Astrocyte (in vitro differentiated cells and primary cell): ENCODE results near the gene BCAT1. TPM values are rescaled to one million over a fixed set of nuclear protein-coding genes. Genes with fewer than 3 reads are reported as not detected.

ENCODE experiments used
- DNase-seq: peaks from one replicate; pipeline ENCODE4 v3.0.0-alpha.2; 2010; ENCODE audit warnings: low read depth
- FAIRE-seq: peaks from 2 replicates; lab custom pipeline; 2011; peaks lifted over from hg19 to GRCh38; lab: Jason Lieb, UNC
- H2AFZ ChIP-seq: 2 replicates; pipeline ENCODE4 v1.6.0; 2012; ENCODE audit warnings: low read depth, low read length, inconsistent platforms
- H3K27ac ChIP-seq: 2 replicates; pipeline ENCODE4 v1.5.1; 2011; ENCODE audit warnings: low read depth, low read length, inconsistent platforms
- H3K27me3 ChIP-seq: 2 replicates; pipeline ENCODE4 v1.6.0; 2011; ENCODE audit warnings: low read length, inconsistent platforms; ENCODE audit not compliant: insufficient read depth
- H3K36me3 ChIP-seq: 2 replicates; pipeline ENCODE4 v1.5.1; 2011; ENCODE audit warnings: low read length, inconsistent platforms; ENCODE audit not compliant: insufficient read depth
- H3K4me1 ChIP-seq: 2 replicates; pipeline ENCODE4 v1.5.1; 2011; ENCODE audit warnings: low read length, inconsistent platforms; ENCODE audit not compliant: insufficient read depth
- H3K4me2 ChIP-seq: 2 replicates; pipeline ENCODE4 v1.6.0; 2012; ENCODE audit warnings: low read length, inconsistent platforms
- H3K4me3 ChIP-seq: 2 replicates; pipeline ENCODE4 v1.5.1; 2011; ENCODE audit warnings: low read depth, mild to moderate bottlenecking, low read length, inconsistent platforms; ENCODE audit not compliant: insufficient read depth
- H3K79me2 ChIP-seq: 2 replicates; pipeline ENCODE4 v1.6.0; 2012; ENCODE audit warnings: mild to moderate bottlenecking, low read length, inconsistent platforms; ENCODE audit not compliant: insufficient read depth
- H3K9ac ChIP-seq: 2 replicates; pipeline ENCODE4 v1.6.0; 2012; ENCODE audit warnings: mild to moderate bottlenecking, low read length, inconsistent platforms
- H3K9me3 ChIP-seq: 2 replicates; pipeline ENCODE4 v1.5.1; 2012; ENCODE audit warnings: low read depth, mild to moderate bottlenecking, low read length, inconsistent platforms; ENCODE audit not compliant: insufficient read depth
- H4K20me1 ChIP-seq: 2 replicates; pipeline ENCODE4 v1.6.0; 2012; ENCODE audit warnings: low read length, inconsistent platforms; ENCODE audit not compliant: insufficient read depth
- H3K27ac Mint-ChIP-seq: one replicate; pipeline ENCODE4 v1.8.0; 2021; ENCODE audit warnings: mild to moderate bottlenecking, mixed read lengths; ENCODE audit not compliant: unreplicated experiment
- H3K27me3 Mint-ChIP-seq: one replicate; pipeline ENCODE4 v1.8.0; 2021; ENCODE audit warnings: low read depth, mixed read lengths; ENCODE audit not compliant: unreplicated experiment
- H3K36me3 Mint-ChIP-seq: one replicate; pipeline ENCODE4 v1.8.0; 2021; ENCODE audit warnings: low read depth, mixed read lengths; ENCODE audit not compliant: unreplicated experiment
- H3K4me1 Mint-ChIP-seq: one replicate; pipeline ENCODE4 v1.8.0; 2021; ENCODE audit warnings: low read depth, mixed read lengths; ENCODE audit not compliant: unreplicated experiment
- H3K4me3 Mint-ChIP-seq: one replicate; pipeline ENCODE4 v1.8.0; 2021; ENCODE audit warnings: mild to moderate bottlenecking, moderate library complexity, mixed read lengths; ENCODE audit not compliant: unreplicated experiment
- H3K9me3 Mint-ChIP-seq: one replicate; pipeline ENCODE4 v1.8.0; 2021; ENCODE audit warnings: mild to moderate bottlenecking, mixed read lengths; ENCODE audit not compliant: unreplicated experiment
- EZH2 ChIP-seq: IDR thresholded peaks from 2 replicates; pipeline ENCODE4 v1.6.1; 2012; ENCODE audit warnings: mild to moderate bottlenecking, low read length, inconsistent platforms; ENCODE audit not compliant: insufficient read depth
- total RNA-seq: library from RNA; stranded (reverse); gene quantifications from 2 replicates; pipeline ENCODE4 v1.2.1, GENCODE V29; 2021
- TF ChIP-seq, protein P1 (sequence below): IDR thresholded peaks from 2 replicates; pipeline ENCODE4 v1.5.1; 2011; ENCODE audit warnings: low read depth, mild to moderate bottlenecking, inconsistent platforms, low read length, moderate library complexity; ENCODE audit not compliant: insufficient read depth

Gene BCAT1
- total RNA-seq, 1 donor from 2014 or later: 476 TPM

DNA sequence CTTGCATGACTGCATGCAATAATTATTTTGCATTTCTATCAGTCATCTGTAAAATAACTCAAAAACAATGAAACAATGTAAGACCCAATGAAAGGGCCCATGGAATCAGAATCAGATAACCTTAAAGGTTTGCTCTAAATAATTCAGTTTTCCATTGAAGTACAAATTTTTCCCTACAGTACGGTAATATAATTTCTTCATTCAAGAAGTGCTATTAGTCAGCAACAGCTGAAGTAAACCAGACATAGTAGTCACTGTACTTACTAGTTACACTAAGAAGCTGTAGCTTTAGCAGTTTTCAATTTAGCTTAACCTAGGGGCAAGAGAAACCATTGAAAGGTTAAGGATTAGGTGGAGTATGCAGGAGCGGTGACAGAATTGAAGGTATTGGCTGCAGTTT is 43.5 kb downstream of the BCAT1 start:
- H3K79me2 ChIP-seq: peaks cover 74% of the 10 kb centered on the region
- FAIRE-seq: no peak

DNA sequence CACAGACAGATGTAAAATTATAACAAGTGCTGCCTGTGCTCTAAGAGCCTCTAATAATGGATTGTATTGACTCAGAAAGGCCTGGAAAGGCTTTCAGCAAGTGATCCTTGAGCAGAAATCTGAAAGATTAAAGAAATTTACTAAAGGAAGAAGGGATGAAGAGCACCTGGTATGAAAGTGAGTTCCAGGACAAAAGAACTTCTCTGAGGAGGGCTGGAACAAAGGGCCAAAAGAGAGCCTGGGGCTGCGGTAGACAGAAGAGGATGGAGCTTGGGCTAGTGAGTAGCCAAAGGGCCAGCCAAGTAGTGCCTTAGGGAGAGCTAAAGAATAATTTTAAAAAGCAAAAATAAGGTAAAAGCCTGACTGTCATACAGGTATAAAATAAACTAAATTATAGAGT is 44.0 kb downstream of the BCAT1 start:
- H3K79me2 ChIP-seq: peaks cover 77% of the 10 kb centered on the region
- Mint-ChIP-seq H3K27ac (no peak overlapping the region), H3K27me3 (no peaks in the 10 kb centered on the region), H3K4me1 (peaks cover 31% of the 10 kb centered on the region), H3K36me3 (peaks cover 12% of the 10 kb centered on the region), H3K4me3 (no peak overlapping the region), H3K9me3 (no peaks in the 10 kb centered on the region)
- no peak for TF ChIP-seq EZH2
- TF ChIP-seq, protein P1, sequence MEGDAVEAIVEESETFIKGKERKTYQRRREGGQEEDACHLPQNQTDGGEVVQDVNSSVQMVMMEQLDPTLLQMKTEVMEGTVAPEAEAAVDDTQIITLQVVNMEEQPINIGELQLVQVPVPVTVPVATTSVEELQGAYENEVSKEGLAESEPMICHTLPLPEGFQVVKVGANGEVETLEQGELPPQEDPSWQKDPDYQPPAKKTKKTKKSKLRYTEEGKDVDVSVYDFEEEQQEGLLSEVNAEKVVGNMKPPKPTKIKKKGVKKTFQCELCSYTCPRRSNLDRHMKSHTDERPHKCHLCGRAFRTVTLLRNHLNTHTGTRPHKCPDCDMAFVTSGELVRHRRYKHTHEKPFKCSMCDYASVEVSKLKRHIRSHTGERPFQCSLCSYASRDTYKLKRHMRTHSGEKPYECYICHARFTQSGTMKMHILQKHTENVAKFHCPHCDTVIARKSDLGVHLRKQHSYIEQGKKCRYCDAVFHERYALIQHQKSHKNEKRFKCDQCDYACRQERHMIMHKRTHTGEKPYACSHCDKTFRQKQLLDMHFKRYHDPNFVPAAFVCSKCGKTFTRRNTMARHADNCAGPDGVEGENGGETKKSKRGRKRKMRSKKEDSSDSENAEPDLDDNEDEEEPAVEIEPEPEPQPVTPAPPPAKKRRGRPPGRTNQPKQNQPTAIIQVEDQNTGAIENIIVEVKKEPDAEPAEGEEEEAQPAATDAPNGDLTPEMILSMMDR: no peak
- H3K9ac ChIP-seq: no peak overlapping the region
- H3K27me3 ChIP-seq: no peaks in the 10 kb centered on the region
- no peak overlapping the region for H2AFZ ChIP-seq
- peaks cover 44% of the 10 kb centered on the region for H3K4me1 ChIP-seq
- no peak overlapping the region for H3K27ac ChIP-seq
- no peak for FAIRE-seq
- no peak overlapping the region for H3K4me3 ChIP-seq
- H4K20me1 ChIP-seq: peaks cover 44% of the 10 kb centered on the region
- H3K4me2 ChIP-seq: no peak overlapping the region
- peaks cover 7% of the 10 kb centered on the region for H3K36me3 ChIP-seq
- no peaks in the 10 kb centered on the region for H3K9me3 ChIP-seq
- no peak for DNase-seq

More for the DNA sequence above, 43.5 kb downstream of the BCAT1 start:
- H3K4me1 Mint-ChIP-seq: peaks cover 28% of the 10 kb centered on the region
- Histone ChIP-seq H3K9me3 (no peaks in the 10 kb centered on the region), H3K27ac (no peak overlapping the region), H3K4me2 (no peak overlapping the region), H3K27me3 (no peaks in the 10 kb centered on the region), H3K4me1 (peaks cover 44% of the 10 kb centered on the region), H3K36me3 (peaks cover 5% of the 10 kb centered on the region), H3K4me3 (no peak overlapping the region), H4K20me1 (peaks cover 44% of the 10 kb centered on the region), H2AFZ (no peak overlapping the region), H3K9ac (no peak overlapping the region)
- no peaks in the 10 kb centered on the region for H3K9me3 Mint-ChIP-seq
- TF ChIP-seq EZH2: no peak
- TF ChIP-seq, protein P1: no peak
- peaks cover 13% of the 10 kb centered on the region for H3K36me3 Mint-ChIP-seq
- no peaks in the 10 kb centered on the region for H3K27me3 Mint-ChIP-seq
- peak; percentile 36 for DNase-seq
- H3K4me3 Mint-ChIP-seq: no peak overlapping the region
- H3K27ac Mint-ChIP-seq: no peak overlapping the region

DNA sequence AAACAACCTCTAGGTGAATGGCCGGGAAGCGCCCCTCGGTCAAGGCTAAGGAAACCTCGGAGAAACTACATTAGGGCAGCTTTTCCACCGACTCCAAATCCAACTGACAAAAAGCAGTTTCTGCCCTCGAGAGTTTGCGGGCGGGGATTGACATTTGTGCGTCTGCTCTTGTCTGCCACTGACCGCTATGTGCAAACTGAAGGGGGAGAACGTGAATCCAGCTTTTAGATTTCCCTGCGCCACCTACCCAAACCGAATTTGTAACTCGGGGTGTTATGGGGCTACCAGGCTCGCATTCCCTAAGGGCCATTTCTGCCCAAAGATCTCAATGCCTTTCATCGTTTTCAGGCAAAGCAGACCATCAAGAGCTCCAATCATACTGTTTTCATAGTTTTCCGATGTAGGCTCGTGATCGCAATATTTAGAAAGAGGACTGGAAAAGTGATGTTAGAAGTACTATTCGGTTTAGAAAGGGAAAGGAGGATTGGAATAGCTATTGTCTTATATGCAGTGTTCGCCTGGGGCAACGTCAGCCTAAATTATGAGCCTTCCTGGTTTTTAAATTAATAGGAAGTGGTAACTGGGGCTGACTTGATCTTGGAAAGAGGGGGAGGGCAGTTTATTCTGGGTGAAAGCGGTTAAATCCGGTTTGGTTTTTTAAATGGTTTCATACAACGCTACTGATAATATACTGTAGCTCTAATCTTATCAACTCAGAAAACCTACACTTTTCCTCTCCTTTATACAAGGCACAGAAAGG is 45.4 kb downstream of the BCAT1 start:
- Histone ChIP-seq H3K36me3 (peaks cover 7% of the 10 kb centered on the region), H2AFZ (peak overlapping the region; percentile 43), H3K79me2 (peaks cover 78% of the 10 kb centered on the region), H3K4me3 (peak overlapping the region; percentile 51), H3K4me2 (peak overlapping the region; percentile 92), H3K9me3 (no peaks in the 10 kb centered on the region), H3K4me1 (peaks cover 38% of the 10 kb centered on the region), H3K27me3 (no peaks in the 10 kb centered on the region), H3K27ac (peak overlapping the region; percentile 75), H3K9ac (peak overlapping the region; percentile 81), H4K20me1 (peaks cover 44% of the 10 kb centered on the region)
- H3K4me3 Mint-ChIP-seq: peak overlapping the region; percentile 52
- peaks cover 13% of the 10 kb centered on the region for H3K36me3 Mint-ChIP-seq
- H3K9me3 Mint-ChIP-seq: no peaks in the 10 kb centered on the region
- peaks cover 33% of the 10 kb centered on the region for H3K4me1 Mint-ChIP-seq
- TF ChIP-seq EZH2: no peak
- TF ChIP-seq, protein P1: no peak
- DNase-seq (no peak), FAIRE-seq (no peak)
- H3K27ac Mint-ChIP-seq: peak overlapping the region; percentile 62
- H3K27me3 Mint-ChIP-seq: no peaks in the 10 kb centered on the region
